T-helper 2 cell treated with Interferon-gamma antibody and Interleukin-4, amounts not matched to agents 100 ng/mL and 5 ng/mL, for 36 hours (primary cell): Measurements from ENCODE around the gene SLC4A2. TPM values are rescaled to one million over a fixed set of nuclear protein-coding genes. Genes with fewer than 3 reads are reported as not detected.

Experiments
- intact Hi-C: fragments of 100-400 bp; cut with micrococcal nuclease; formaldehyde crosslinking; loops from one replicate; pipeline ENCODE4 v1.15.1; 2023
- total RNA-seq: library from RNA; stranded (reverse); gene quantifications from 2 replicates; pipeline ENCODE4 v1.2.3, GENCODE V29; 2022

The SLC4A2 gene
- total RNA-seq, 1 donor from 2014 or later: 119 TPM

DNA sequence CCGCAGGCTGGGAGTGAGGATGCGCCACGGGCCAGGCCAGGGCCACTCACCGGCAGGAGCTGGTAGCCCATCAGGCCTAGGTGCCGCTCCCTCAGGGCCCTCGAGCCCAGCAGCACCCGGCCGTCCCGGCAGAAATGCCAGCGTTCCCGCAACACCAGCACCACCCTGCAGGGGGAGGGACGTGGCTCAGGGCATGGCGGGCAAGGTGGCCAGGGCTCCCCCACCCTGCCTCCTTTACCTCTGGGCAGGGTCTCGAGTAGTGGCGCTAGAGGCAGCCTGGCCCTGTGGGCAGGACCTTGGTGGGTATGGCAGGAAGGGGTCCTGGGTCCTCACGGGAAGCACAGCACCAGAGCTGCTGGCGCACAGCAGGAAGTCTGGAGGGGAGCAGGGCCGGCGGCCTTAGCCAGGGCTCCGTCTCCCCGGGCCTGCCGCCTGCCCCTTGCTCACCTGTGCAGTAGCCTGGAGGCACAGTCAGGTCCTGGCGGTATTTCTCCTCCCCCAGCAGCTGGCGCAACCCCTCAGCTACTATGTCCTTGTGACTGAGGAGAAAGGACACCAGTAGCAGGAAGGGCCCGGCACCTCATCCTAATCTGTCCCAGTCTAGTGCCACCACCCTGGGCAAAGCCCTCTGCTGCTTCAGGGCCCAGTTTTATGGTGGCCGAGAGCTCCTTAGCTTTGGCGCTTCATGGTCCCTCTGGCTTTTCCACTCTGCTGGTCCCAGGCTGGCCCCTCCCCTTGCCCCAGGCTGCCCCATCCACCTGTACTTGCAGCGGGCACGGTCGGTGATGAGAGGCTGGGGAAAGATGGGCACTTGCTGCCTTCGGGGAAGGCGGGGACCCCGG lies 17.7 kb downstream of the SLC4A2 start:
- intact Hi-C loops: no loop called here

GRCh38 chr7:151077705-151078232 lies 18.4 kb downstream of the SLC4A2 start:
- intact Hi-C loops: no loop called here

- intact Hi-C loops: no loop called here
These were observed 19.0 kb downstream of the SLC4A2 start for GRCh38 chr7:151078233-151079040.

DNA sequence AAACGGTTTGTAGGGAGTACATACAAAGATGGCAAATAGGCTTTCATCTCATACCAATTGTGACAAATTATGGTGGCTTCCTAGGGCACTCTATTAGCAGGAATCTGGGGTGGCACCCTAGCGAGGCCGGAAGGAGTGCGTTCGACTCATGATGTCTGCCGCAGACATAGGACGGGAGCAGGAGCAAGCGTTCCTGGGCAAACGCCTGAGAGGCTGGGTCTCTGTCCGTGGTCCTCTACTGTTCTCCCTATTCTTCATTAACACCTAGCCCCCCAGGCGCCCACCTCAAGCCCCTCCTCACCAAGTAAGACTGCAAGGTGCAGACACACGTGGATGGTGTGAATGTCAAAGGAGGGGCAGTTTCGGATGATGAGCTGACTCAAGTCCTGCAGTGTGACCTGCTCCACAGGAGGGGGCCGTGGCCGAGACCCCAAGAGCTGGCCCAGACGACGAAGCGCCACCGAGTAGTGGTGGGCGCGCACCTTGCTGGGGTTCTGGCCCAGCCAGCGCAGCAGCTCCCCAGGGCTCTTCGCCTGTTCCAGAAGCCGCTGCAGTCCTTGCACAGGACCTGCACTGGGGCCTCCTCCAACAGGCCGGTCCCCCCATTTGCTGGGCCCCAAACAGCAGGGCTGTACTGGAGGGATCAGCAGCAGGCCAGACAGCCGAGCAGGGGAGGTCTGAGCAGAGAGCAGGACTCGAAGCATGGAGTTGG lies 20.0 kb downstream of the SLC4A2 start:
- intact Hi-C loops: no loop called here

GRCh38 chr7:151080067-151080521 lies 20.7 kb downstream of the SLC4A2 start:
- intact Hi-C loops: loop anchor here (1.0 to 10.0 kb wide), 3 partner anchors 22 to 153 kb away; partner anchors contain the start of genes CHPF2 and KCNH2

DNA sequence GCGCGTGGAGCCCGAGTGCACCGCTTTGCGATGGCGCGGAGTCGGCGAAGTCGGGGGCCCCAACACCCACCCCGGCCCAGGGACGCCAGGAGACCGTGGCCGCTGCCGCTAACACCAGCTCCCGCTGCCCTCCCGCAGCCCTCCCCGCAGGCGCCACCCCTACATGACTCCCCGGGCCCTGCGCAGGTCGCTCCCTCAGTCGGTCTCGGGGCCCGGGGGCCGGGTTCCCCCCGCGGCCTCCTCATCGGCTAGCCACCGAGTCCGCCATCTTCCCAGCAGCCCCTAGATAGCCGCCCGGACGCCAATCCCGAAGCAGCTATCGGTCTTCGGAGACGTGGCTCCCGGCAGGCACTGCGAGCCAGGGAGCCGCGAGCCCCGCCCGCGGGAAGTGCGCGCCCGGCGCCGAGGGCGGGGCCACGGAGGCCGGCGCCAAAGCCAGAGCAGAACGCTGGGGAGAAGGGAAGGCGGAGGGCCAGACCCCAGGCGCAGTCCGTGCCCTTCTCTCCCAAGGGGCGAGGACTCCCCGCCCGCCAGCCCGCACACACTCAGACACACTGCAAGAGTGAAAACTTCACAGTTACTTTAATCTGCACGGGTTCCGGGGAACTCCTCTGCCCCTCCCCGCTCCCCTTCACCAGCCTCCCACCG lies 21.3 kb downstream of the SLC4A2 start, which contains the start of gene FASTK:
TSS of gene FASTK (minus strand) at position 288 of the 648 bp plus-strand sequence. CDS start at position 245, 43 bp downstream.
- intact Hi-C loops: loop anchor here (1.0 to 10.0 kb wide), 3 partner anchors 22 to 152 kb away; partner anchors contain the start of genes CHPF2 and KCNH2

DNA sequence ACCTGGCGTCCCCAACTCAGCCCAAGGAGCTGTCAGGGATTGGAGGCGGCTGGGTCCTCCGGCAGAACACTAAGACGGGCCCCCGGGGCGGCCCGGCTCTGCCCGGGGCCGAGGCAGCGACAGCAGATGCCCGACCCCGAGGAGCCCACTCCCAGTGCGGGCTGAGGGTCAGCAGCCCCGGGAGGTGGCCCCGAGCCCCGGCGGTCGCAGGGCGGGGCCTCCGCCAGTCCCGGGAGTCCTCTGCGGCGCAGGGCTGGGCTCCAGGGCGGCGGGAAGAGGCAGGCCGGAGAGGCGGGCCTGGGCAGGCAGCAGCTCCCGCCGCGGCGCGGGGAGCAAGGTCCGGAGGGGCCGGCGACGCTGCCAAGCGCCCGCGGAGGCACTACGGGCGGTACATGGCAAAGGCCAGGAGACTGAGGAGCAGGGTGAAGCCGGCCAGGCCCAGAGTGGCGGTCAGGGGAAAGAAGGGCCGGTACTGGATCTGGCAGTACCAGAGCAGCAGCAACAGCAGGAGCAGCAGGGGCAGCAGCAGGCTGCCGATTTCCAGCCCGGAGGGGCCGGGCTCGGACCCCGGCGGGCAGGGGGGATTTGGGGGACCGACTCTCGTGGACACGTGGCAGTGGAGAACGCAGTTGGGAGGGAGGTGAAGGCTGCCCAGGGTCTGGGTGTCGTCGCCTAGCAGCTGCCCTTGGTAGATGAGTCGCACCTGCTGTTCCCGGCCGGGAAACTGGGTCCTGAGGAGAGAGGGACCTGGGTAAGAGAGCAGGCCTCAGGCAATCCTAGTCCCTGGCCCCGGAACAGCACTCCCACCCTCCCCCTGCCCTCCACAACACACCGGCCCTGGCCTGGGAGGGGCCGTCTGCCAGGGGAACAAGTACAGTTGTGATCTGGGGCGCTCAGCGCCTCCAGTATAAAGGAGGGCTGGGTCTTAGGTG lies 22.0 kb downstream of the SLC4A2 start:
- intact Hi-C loops: loop anchor here (2.0 to 10.0 kb wide), 4 partner anchors 107 to 439 kb away; partner anchors contain the start of genes ABCF2, CHPF2 and KCNH2

DNA sequence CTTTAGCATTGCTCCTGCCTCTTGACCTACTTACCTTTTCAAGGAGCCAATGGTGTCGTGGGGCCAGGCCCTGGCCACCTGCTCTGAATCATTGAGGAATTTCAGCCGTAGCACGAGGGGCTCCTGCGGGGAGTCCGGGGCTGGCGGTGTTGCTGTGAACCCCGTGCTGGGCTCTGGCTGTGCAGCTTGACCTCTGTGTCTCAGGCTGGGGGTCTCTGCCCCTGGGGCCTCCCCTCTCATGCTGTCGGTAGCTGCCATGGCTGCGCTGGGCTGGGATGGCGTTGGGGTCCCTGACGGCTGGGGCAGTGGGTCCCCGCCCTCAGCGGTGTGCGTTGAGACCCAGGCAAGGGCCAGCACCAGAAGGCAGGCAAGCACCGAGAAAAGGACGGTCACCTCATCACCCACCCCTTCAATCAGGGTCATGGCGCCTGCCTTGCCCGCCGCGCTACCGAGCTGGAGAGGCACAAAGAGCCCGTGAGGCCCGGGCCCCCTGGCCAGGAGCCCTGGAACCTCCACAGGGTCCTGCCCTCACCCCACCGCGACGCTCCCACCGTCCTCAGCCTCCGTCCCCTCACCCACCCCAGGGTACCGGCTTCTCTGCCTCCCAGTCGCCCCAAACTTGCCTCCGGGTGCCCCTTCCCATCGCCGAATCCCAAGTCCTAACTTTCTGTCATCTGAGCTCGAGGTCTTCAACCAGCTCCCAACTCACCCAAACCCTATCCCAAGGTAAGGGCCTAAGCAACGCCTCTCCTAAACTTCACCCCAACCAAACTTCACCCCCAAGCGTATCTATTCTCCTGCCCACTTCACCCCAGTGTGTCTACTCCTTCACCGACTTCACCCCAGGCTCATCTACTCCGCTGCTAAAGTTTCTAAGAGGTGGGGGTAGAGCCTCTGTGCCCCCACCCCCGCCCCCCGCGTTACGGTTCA lies 23.0 kb downstream of the SLC4A2 start:
- intact Hi-C loops: loop anchor here (1.0 to 10.0 kb wide), 4 partner anchors 54 to 438 kb away; partner anchors contain the start of genes ABCB8, ABCF2 and KCNH2

- intact Hi-C loops: loop anchor here (1.0 to 10.0 kb wide), 4 partner anchors 55 to 438 kb away; partner anchors contain the start of genes ABCB8, ABCF2 and KCNH2
These were observed 23.9 kb downstream of the SLC4A2 start, which contains the start of gene TMUB1 for GRCh38 chr7:151083071-151083823. TMUB1 (minus strand) TSS chr7:151083493; CDS start chr7:151082563, 930 bp downstream.

GRCh38 chr7:151083824-151084160 lies 24.4 kb downstream of the SLC4A2 start:
- intact Hi-C loops: loop anchor here (1.0 to 10.0 kb wide), 4 partner anchors 55 to 437 kb away; partner anchors contain the start of genes ABCB8, ABCF2 and KCNH2

- intact Hi-C loops: loop anchor here (10.0 kb wide), 1 partner anchor 111 kb away; the partner anchor contains the start of gene KCNH2
These were observed 25.9 kb downstream of the SLC4A2 start for GRCh38 chr7:151085329-151085690.

DNA sequence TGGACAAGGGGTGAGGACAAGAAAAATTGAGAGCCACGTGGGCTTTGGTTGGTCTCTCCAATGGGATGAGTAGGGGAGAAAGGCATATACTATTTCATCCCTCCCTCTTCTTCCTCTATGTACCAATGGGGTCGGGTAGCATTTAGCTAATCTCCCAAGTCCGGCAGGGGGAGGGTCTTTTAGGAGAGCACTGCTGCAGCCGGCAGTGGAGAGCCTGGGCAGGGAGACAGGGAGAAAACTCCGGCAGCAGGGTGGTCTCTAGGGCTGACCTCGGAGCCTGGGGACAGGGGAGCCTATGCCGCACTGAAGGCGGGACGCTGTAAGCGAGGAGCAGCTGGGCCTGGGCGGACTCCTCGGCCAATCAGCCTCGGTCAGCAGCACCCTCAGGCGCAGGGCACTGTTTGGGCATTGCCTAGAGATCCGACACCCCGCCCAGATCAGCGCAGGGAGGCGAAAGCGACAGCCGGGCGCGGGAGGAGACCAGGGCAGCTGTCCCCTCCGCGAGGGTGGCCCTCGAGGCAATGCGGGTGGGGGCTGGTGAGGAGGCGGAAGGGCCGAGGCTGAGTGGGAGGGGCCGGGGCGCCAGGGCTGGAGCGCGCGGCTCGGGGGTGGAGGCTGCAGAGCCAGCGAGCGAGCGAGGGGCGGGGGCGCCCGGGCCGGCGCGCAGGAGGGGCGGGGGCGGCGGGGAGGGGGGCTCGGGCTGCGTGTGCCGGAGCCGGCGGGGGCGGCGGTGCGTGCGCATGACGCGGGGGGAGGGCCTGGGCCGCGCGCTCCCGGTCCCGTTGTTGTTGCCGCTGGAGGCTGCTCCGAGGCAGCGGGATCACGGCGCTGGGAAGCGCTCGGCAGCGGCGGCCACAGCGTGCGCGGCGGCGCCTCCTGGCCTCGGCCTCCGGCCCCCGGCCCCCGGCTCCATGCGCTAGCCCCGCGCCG lies 26.6 kb downstream of the SLC4A2 start, which contains the start of gene AGAP3:
TSS of gene AGAP3 (plus strand) at position 785 of the 930 bp plus-strand sequence. CDS start 267 bp downstream, outside the sequence.
- intact Hi-C loops: loop anchor here (10.0 kb wide), 1 partner anchor 111 kb away; the partner anchor contains the start of gene KCNH2

DNA sequence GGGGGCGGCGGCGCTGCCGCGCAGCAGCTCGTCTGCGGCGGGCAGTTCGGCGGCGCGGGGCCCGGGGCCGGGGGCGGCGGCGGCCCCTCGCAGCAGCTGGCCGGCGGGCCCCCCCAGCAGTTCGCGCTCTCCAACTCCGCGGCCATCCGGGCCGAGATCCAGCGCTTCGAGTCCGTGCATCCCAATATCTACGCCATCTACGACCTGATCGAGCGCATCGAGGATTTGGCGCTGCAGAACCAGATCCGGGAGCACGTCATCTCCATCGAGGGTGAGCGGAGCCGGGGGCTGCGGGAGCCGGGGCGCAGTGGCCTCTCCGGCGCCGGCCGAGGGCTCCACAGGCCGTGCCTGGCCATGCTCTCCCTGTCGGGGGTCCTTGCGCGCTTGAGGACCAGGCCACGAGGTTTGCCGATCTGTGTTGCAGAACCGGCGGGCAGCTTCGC lies 27.4 kb downstream of the SLC4A2 start:
- intact Hi-C loops: loop anchor here (10.0 kb wide), 1 partner anchor 112 kb away; the partner anchor contains the start of gene KCNH2

DNA sequence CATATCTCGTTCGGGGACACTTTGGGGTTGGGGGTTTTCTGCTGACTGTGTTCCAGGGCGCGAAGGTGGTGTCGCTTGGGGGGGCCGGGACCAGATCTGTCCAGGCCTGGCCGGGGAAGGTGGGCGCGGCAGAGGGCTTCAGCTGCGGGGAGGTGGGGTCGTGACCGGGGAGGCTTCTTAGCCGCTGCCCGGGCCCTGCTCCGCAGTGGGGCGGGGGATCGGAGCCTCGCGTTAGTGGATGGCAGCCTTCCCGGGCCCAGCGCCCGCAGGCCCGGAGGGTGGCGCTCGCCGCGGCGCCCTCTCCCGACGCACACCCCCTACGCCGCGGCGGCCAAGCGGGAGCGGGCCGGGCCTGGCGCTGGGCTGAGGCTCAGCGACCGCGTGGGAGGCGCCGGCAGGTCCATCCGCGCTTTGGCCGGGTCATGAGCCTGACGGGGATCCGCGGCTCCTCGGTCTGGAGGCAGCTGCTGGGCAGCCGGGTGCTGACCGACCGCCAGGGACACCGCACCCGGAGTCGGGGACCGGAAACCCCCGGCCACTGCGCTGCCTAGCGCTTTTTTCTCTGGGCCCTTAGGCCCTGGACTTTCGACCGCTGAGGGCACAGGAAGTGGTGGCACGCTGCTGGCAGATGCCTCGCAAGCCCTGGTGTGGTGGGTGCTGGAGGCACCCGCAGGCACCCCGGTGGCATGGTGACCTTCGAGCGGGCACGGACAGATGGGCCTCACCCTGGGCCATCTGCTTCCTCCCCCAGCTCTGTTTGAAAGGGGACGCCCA lies 28.0 kb downstream of the SLC4A2 start:
- intact Hi-C loops: loop anchor here (10.0 kb wide), 1 partner anchor 113 kb away; the partner anchor contains the start of gene KCNH2
